ENCODE data around the gene COX19. TPM values are rescaled to one million over a fixed set of nuclear protein-coding genes. Genes with fewer than 3 reads are reported as not detected.
A peak's percentile ranks its signal among the peaks of the same experiment; 100 is the strongest.

COX19 gene
- total and polyA plus RNA-seq, 2 of the 13 experiments (the other 11 are each of a cell fraction or from before 2014, with no cell fraction given) = 11.5 to 21.7 TPM

GRCh38 chr7:975702-976473 is 539 bp upstream of the COX19 start (continued):
- 0 out of 4 replicates have a peak, but pooled peaks of 1 of the 2 experiments have one; percentile 3 for TF ChIP-seq HMGXB4 (CRISPR knock-in tag; IDR thresholded peaks at IDR 0.05; ENCODE audit: borderline replicate concordance in 1 of 2, low read depth in 1 of 2)
- peak; percentile 69 for TF ChIP-seq ZNF768 (CRISPR knock-in tag; IDR thresholded peaks at IDR 0.05)
- TF ChIP-seq KAT8 (CRISPR knock-in tag; IDR thresholded peaks at IDR 0.05) = 0 out of 2 replicates have a peak, but pooled peaks have one; percentile 8
- peak in 1 of 2 experiments; percentile 43; a peak in 1 of 4 replicates for TF ChIP-seq POLR2A (IDR thresholded peaks at IDR 0.05; ENCODE audit: insufficient read depth in 1 of 2, low read depth in 2 of 2, low read length in 2 of 2)
- TF ChIP-seq ZNF639 (CRISPR knock-in tag; conservative IDR thresholded peaks at IDR 0.05) = no peak
- 0 out of 2 replicates have a peak, but pooled peaks have one; percentile 41 for TF ChIP-seq ZNF850 (CRISPR knock-in tag; conservative IDR thresholded peaks at IDR 0.05)
- no peak for TF ChIP-seq NCOR1 (IDR thresholded peaks at IDR 0.05; ENCODE audit: borderline replicate concordance, low read length)
- no peak for TF ChIP-seq BRD4 (CRISPR knock-in tag; IDR thresholded peaks at IDR 0.05)
- peak; percentile 64 for TF ChIP-seq PATZ1 (CRISPR knock-in tag; IDR thresholded peaks at IDR 0.05)
- TF ChIP-seq ZNF430 (CRISPR knock-in tag; IDR thresholded peaks at IDR 0.05) = peak; percentile 69; the same call in 1 of the 2 replicates
- TF ChIP-seq HNRNPLL (IDR thresholded peaks at IDR 0.05; ENCODE audit: low read depth, low read length, poor library complexity, severe bottlenecking) = peak; percentile 3
- TF ChIP-seq RNF219 (CRISPR knock-in tag; IDR thresholded peaks at IDR 0.05) = no peak
- TF ChIP-seq MXD3 (CRISPR knock-in tag; IDR thresholded peaks at IDR 0.05) = no peak
- peak; percentile 64; the same call in 1 of the 2 replicates for TF ChIP-seq ZBTB7B (CRISPR knock-in tag; IDR thresholded peaks at IDR 0.05)
- TF ChIP-seq PCBP1 (IDR thresholded peaks at IDR 0.05; ENCODE audit: borderline replicate concordance, low read depth, low read length) = 0 out of 2 replicates have a peak, but pooled peaks have one; percentile 20
- TF ChIP-seq SP4 (CRISPR knock-in tag; IDR thresholded peaks at IDR 0.05) = 0 out of 2 replicates have a peak, but pooled peaks have one; percentile 21
- no peak for TF ChIP-seq ZFP36 (IDR thresholded peaks at IDR 0.05; ENCODE audit: borderline replicate concordance, low read depth, low read length, partially characterized antibody)
- 0 out of 2 replicates have a peak, but pooled peaks have one; percentile 3 for TF ChIP-seq KDM5B (CRISPR knock-in tag; IDR thresholded peaks at IDR 0.05; ENCODE audit: borderline replicate concordance)
- peak; percentile 59; the same call in 1 of the 2 replicates for TF ChIP-seq ZIK1 (CRISPR knock-in tag; IDR thresholded peaks at IDR 0.05; ENCODE audit: borderline replicate concordance, low read depth)
- TF ChIP-seq HIVEP1 (CRISPR knock-in tag; IDR thresholded peaks at IDR 0.05) = peak; percentile 12; the same call in 1 of the 2 replicates
